Thymus (tissue), 11 donors: ENCODE results near the gene TTLL1. TPM values are rescaled to one million over a fixed set of nuclear protein-coding genes. Genes with fewer than 3 reads are reported as not detected.
"Not testable (repeated sequence)": the region's sequence is repeated elsewhere in the genome, so short reads cannot be mapped to it uniquely, and the experiment has no call there.

ENCODE experiments used
- DNase-seq, 9 donors: peaks; one replicate each; pipeline ENCODE4 v3.0.0-alpha.2; 2013; ENCODE audit warnings: low spot score in 9 of 9, low read depth in 6 of 9, missing footprints in 1 of 9
- H3K27ac ChIP-seq, 2 donors: one replicate each; pipeline ENCODE4 v1.5.1; 2013; ENCODE audit warnings: control low read depth in 1 of 2, low read depth in 1 of 2, low read length in 1 of 2, mild to moderate bottlenecking in 1 of 2, moderate library complexity in 1 of 2
- H3K27me3 ChIP-seq, 2 donors: one replicate each; pipeline ENCODE4 v1.5.1; 2013; ENCODE audit warnings: low read length in 1 of 2; ENCODE audit not compliant: control insufficient read depth in 2 of 2, insufficient read depth in 1 of 2
- H3K36me3 ChIP-seq, 2 donors: one replicate each; pipeline ENCODE4 v1.5.1; 2013; ENCODE audit warnings: low read length in 1 of 2, mild to moderate bottlenecking in 1 of 2, moderate library complexity in 1 of 2; ENCODE audit not compliant: control insufficient read depth in 2 of 2, insufficient read depth in 2 of 2
- H3K4me1 ChIP-seq, 2 donors: one replicate each; pipeline ENCODE4 v1.5.1; 2013; ENCODE audit warnings: low read length in 2 of 2; ENCODE audit not compliant: control insufficient read depth in 2 of 2, insufficient read depth in 2 of 2
- H3K4me3 ChIP-seq, 2 donors: one replicate each; pipeline ENCODE4 v1.5.1; 2013; ENCODE audit warnings: low read length in 2 of 2, control low read depth in 1 of 2, mild to moderate bottlenecking in 1 of 2
- H3K9me3 ChIP-seq, 2 donors: one replicate each; pipeline ENCODE4 v1.5.1; 2013; ENCODE audit warnings: low read length in 1 of 2, mild to moderate bottlenecking in 1 of 2; ENCODE audit not compliant: control insufficient read depth in 2 of 2, insufficient read depth in 1 of 2
- WGBS: extraction: QIAGEN DNeasy Blood & Tissue Kit; methylation state at CpG from one replicate; pipeline ENCODE4 v1.1.7; 2013; 5-methylcytosine and 5-hydroxymethylcytosine counted together
- polyA plus RNA-seq: library from polyadenylated mRNA; stranded (reverse); fragments of 200-250 nt; gene quantifications from one replicate; pipeline ENCODE4 v1.2.3, GENCODE V29; 2013
- total RNA-seq: library from RNA; stranded (reverse); fragments of 120-200 nt; gene quantifications from one replicate; pipeline ENCODE4 v1.2.4, GENCODE V29; 2013
- donor health status: healthy.

The TTLL1 gene
- total and polyA plus RNA-seq, 2 donors: 8.4 to 10.2 TPM

DNA sequence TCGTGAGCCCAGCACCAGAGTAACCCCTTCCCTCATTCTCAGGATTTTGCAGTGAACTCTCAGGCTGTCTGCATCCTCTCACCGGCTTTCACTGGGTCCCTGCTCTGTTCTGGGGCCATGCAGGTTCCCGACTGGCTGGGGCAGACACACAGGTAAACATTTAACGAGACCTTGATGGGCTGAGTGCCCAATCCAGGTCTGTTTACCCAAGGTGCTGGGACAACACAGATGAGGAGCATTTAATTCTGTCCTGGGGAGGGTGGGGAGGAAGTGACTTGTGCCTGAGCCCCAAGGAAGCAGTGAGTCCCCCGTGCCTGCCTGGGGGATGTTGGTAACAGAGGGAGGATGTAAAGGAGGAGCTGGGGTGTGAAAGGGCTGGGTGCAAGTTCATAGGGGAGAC lies 25.8 kb upstream of the TTLL1 start:
- DNase-seq: no peak
- Histone ChIP-seq H3K4me3 (no peak overlapping the region), H3K36me3 (no peaks in the 10 kb centered on the region), H3K27me3 (peaks cover 0 to 22% of the 10 kb centered on the region in 2 donors), H3K9me3 (peaks cover 0 to 4% of the 10 kb centered on the region in 2 donors), H3K27ac (no peak overlapping the region), H3K4me1 (peaks cover 0 to 24% of the 10 kb centered on the region in 2 donors)
- 79% methylated on average over 5 of the region's 5 CpGs for WGBS

DNA sequence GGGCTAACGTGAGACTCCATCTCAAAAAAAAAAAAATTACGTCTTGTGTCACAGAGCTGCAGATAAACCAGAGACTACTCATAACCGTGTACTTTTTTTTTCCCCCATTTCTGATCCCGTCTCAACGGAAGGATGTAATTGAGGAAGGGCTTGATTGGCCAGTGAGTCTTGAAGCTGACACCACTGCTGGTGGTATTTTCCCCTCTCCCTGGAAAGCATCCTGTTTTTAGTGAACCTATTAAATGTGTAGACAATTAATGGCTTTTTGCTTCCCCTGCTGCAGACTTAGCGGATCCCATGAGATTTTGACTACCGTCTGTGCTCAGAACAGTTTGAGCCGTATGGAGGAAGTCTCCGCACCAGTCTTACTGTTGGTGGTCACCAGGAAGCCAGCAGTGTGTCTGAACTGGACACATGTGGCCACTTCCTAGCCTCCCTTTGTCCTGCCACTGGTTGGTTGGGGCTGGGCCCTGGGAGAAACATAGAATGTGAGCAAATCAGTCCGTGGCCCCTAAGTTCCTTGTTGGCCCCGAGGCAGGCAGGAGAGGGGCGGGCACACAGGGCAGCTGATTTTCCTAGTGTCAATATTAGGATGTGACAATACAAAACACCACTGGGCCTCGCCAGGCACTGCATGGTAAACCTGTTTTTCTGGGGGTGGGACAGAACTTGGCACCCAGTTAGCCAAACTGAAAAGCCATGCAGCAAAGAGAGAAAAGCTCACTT lies 24.5 kb upstream of the TTLL1 start:
- WGBS: 78% methylated on average over 13 of the region's 13 CpGs
- peaks cover 0 to 33% of the 10 kb centered on the region in 2 donors for H3K27me3 ChIP-seq

DNA sequence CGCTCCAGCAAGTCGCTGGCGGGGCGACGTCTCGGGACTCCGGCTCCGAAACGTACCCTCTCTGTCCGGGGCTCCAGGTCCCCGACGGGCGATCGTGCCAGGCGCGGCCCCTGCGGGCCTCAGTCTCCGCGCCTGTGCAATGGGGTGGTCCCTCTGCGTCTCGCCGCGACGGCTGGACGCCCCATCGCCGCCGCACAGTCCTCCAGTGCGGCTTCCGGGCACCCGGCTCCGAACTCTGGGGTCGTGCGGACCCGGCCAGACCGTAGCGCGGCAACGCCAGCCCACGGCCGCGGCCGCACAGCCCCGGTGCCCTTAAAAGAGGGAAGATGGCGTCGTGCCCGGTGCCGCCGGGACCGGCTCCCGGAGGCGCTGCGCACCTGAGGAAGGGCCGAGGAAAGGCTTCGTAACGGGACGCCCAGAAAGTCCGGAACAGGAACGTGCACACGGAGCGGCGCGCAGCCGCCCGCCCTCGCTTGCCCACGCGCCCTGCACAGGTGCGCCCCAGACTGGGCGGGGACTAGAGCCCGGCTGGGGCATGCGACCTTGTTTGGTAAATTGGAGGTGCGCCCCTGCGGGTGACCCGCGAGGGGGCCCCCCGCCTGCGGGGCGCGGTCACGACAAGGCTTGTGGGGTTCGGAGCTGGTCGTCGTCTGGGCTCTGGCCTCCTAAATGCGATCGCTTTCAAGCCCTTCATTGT lies 21.9 kb upstream of the TTLL1 start:
- Histone ChIP-seq H3K4me3 (peak overlapping the region; percentile 46 to 66), H3K27ac (no peak overlapping the region), H3K36me3 (no peaks in the 10 kb centered on the region), H3K9me3 (no peaks in the 10 kb centered on the region), H3K27me3 (peaks cover 0 to 33% of the 10 kb centered on the region in 2 donors), H3K4me1 (peaks cover 0 to 19% of the 10 kb centered on the region in 2 donors)
- WGBS: 3% methylated on average over 86 of the region's 86 CpGs
- peak in 5 of 9 donors; percentile 62 to 84 (median 72) for DNase-seq

More for the DNA sequence above, 24.5 kb upstream of the TTLL1 start:
- H3K4me3 ChIP-seq: no peak overlapping the region
- no peak for DNase-seq
- no peaks in the 10 kb centered on the region for H3K36me3 ChIP-seq
- H3K27ac ChIP-seq: no peak overlapping the region
- peaks cover 0 to 20% of the 10 kb centered on the region in 2 donors for H3K4me1 ChIP-seq
- H3K9me3 ChIP-seq: no peaks in the 10 kb centered on the region

- under 1% methylated on average over 49 of the region's 49 CpGs for WGBS
- Histone ChIP-seq H3K4me1 (peaks cover 0 to 19% of the 10 kb centered on the region in 2 donors), H3K4me3 (peak within 1 kb of the TSS; percentile 46 to 66), H3K36me3 (no peaks in the 10 kb centered on the region), H3K9me3 (no peaks in the 10 kb centered on the region), H3K27me3 (peaks cover 0 to 33% of the 10 kb centered on the region in 2 donors), H3K27ac (no peak within 1 kb of the TSS)
- peak in 2 of 9 donors; percentile 41 to 77 for DNase-seq
Measured at GRCh38 chr22:43110444-43110926, 21.3 kb upstream of the TTLL1 start, which contains the start of gene BIK. Gene BIK, plus strand, starts transcription at chr22:43110750. Its CDS starts 13,273 bp downstream, at chr22:43124023.

GRCh38 chr22:43109921-43110443 lies 20.8 kb upstream of the TTLL1 start:
- H3K9me3 ChIP-seq: no peaks in the 10 kb centered on the region
- no peak overlapping the region for H3K27ac ChIP-seq
- DNase-seq: no peak
- H3K27me3 ChIP-seq: peaks cover 0 to 33% of the 10 kb centered on the region in 2 donors
- 19% methylated on average over 32 of the region's 32 CpGs for WGBS
- H3K4me1 ChIP-seq: peaks cover 0 to 24% of the 10 kb centered on the region in 2 donors
- H3K4me3 ChIP-seq: peak overlapping the region; percentile 35 to 66
- H3K36me3 ChIP-seq: no peaks in the 10 kb centered on the region

DNA sequence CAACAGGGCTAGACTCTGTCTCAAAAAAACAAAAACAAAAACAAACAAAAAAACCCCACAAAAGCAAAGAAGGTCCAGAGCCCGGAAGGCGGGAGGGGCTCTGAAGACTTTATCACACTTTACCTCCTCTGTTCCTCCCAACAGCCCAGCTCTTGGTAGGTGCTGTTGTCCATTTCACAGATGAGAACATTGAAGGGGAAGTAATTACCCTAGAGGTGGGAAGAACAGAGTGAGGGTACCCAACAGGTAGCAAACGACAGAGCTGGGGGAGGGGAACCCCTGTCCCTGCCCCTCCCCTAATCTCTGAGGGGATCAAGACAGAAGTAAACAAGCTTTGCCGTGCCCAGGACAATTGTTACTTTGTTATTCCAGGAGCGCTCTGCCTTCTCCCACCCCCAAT lies 20.3 kb upstream of the TTLL1 start:
- DNase-seq: no peak
- Histone ChIP-seq H3K4me1 (peaks cover 0 to 29% of the 10 kb centered on the region in 2 donors), H3K36me3 (no peaks in the 10 kb centered on the region), H3K4me3 (no peak overlapping the region), H3K27me3 (peaks cover 0 to 33% of the 10 kb centered on the region in 2 donors), H3K27ac (no peak overlapping the region), H3K9me3 (no peaks in the 10 kb centered on the region)
- WGBS: 83% methylated on average over 5 of the region's 5 CpGs

GRCh38 chr22:43106302-43106701 lies 17.1 kb upstream of the TTLL1 start:
- Histone ChIP-seq H3K27me3 (peaks cover 0 to 24% of the 10 kb centered on the region in 2 donors), H3K27ac (no peak overlapping the region), H3K4me1 (peaks cover 8 to 39% of the 10 kb centered on the region in 2 donors), H3K4me3 (no peak overlapping the region), H3K36me3 (no peaks in the 10 kb centered on the region), H3K9me3 (no peaks in the 10 kb centered on the region)
- 98% methylated on average over 8 of the region's 8 CpGs for WGBS
- no peak for DNase-seq

DNA sequence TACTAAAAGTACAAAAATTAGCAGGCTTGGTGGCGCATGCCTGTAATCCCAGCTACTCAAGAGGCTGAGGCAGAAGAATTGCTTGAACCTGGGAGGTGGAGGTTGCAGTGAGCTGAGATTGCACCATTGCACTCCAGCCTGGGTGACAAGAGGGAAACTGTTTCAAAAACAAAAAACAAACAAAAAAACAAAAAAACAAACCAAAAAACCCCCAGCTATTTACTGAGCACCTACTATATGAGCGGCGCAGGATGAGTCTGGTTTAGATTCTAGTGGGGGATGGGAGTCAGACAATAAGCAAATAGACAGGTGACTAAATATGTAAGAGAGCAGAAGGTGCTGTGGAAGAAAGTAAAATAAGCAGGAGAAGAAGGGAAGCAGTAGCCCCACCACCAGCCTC lies 15.8 kb upstream of the TTLL1 start:
- 96% methylated on average over 3 of the region's 3 CpGs for WGBS
- not testable (repeated sequence) for DNase-seq, H3K4me3 ChIP-seq, H3K36me3 ChIP-seq, H3K27ac ChIP-seq, H3K9me3 ChIP-seq
- Histone ChIP-seq H3K4me1 (peaks cover 8 to 31% of the 10 kb centered on the region in 2 donors), H3K27me3 (peaks cover 0 to 11% of the 10 kb centered on the region in 2 donors)
